DND-41 (cell line): ENCODE results near the gene GPRC5D.

Experiments
- ATAC-seq: fragments of 200-7000 bp; cut with Tn5 transposase; 3 replicates; pipeline ENCODE4 v1.9.1; 2021; ENCODE audit warnings: low read depth; ENCODE audit not compliant: insufficient read depth
- DNase-seq: peaks from one replicate; pipeline ENCODE4 v3.0.0-alpha.2; 2020
- H2AFZ ChIP-seq: 2 replicates; pipeline ENCODE4 v1.6.0; 2012; ENCODE audit warnings: low read depth, low read length
- H3K27ac ChIP-seq: 2 replicates; pipeline ENCODE4 v1.5.1; 2012; ENCODE audit warnings: low read length, inconsistent platforms
- H3K27me3 ChIP-seq: fragments of 200-600 bp; sonication (generic); 2 replicates; pipeline ENCODE4 v1.6.0; 2012; ENCODE audit warnings: low read length, mild to moderate bottlenecking, inconsistent platforms; ENCODE audit not compliant: insufficient read depth, poor library complexity
- H3K36me3 ChIP-seq: 2 replicates; pipeline ENCODE4 v1.5.1; 2012; ENCODE audit warnings: low read length, inconsistent platforms; ENCODE audit not compliant: insufficient read depth
- H3K4me1 ChIP-seq: 2 replicates; pipeline ENCODE4 v1.5.1; 2012; ENCODE audit warnings: mild to moderate bottlenecking, low read length; ENCODE audit not compliant: insufficient read depth
- H3K4me2 ChIP-seq: 2 replicates; pipeline ENCODE4 v1.6.0; 2012; ENCODE audit warnings: mild to moderate bottlenecking, moderate library complexity, low read length, inconsistent platforms; ENCODE audit not compliant: insufficient read depth
- H3K4me3 ChIP-seq, 2 experiments: fragments of 200-600 bp in 1 of 2; shearing (Covaris generic) in 1 of 2; 2 replicates each; pipeline ENCODE4 v1.5.1; 2012 to 2016; ENCODE audit warnings: inconsistent platforms in 2 of 2, low read length in 2 of 2, mild to moderate bottlenecking in 2 of 2, low read depth in 1 of 2, moderate library complexity in 1 of 2
- H3K79me2 ChIP-seq: 2 replicates; pipeline ENCODE4 v1.6.0; 2012; ENCODE audit warnings: low read length, inconsistent platforms; ENCODE audit not compliant: insufficient read depth
- H3K9ac ChIP-seq: 2 replicates; pipeline ENCODE4 v1.6.0; 2012; ENCODE audit warnings: low read depth, mild to moderate bottlenecking, inconsistent platforms, low read length, moderate library complexity
- H3K9me3 ChIP-seq: 2 replicates; pipeline ENCODE4 v1.5.1; 2012; ENCODE audit warnings: low read length, moderate library complexity, mild to moderate bottlenecking, inconsistent platforms; ENCODE audit not compliant: insufficient read depth, severe bottlenecking
- H4K20me1 ChIP-seq: 2 replicates; pipeline ENCODE4 v1.6.0; 2012; ENCODE audit warnings: low read length; ENCODE audit not compliant: insufficient read depth
- CTCF ChIP-seq: IDR thresholded peaks from 2 replicates; pipeline ENCODE4 v1.5.1; 2012; ENCODE audit warnings: borderline replicate concordance, low read length, moderate library complexity, mild to moderate bottlenecking; ENCODE audit not compliant: poor library complexity, severe bottlenecking; ENCODE audit errors: extremely low read depth
- EZH2 ChIP-seq: IDR thresholded peaks from 3 replicates; pipeline ENCODE4 v1.6.1; 2012; ENCODE audit warnings: borderline replicate concordance, low read depth, mild to moderate bottlenecking, moderate library complexity, low read length, inconsistent platforms; ENCODE audit not compliant: severe bottlenecking

The GPRC5D gene

GRCh38 chr12:12946686-12947355, 5.1 kb downstream of the GPRC5D start:
- ATAC-seq (no peak), DNase-seq (no peak)
- Histone ChIP-seq H3K4me3 (no peak overlapping the region), H3K4me1 (no peaks in the 10 kb centered on the region), H3K79me2 (no peaks in the 10 kb centered on the region), H4K20me1 (no peaks in the 10 kb centered on the region), H3K9ac (no peak overlapping the region), H2AFZ (no peak overlapping the region), H3K36me3 (no peaks in the 10 kb centered on the region), H3K27ac (no peak overlapping the region), H3K9me3 (no peaks in the 10 kb centered on the region), H3K27me3 (no peaks in the 10 kb centered on the region), H3K4me2 (no peak overlapping the region)
- TF ChIP-seq CTCF (no peak), EZH2 (no peak)

- H3K4me2 ChIP-seq = no peak overlapping the region
- TF ChIP-seq EZH2 = no peak
- TF ChIP-seq CTCF = no peak
- H2AFZ ChIP-seq = no peak overlapping the region
These were observed 6.4 kb downstream of the GPRC5D start for GRCh38 chr12:12945591-12945990.

GRCh38 chr12:12943586-12944260, 8.2 kb downstream of the GPRC5D start:
- Histone ChIP-seq H3K36me3 (no peaks in the 10 kb centered on the region), H3K9ac (no peak overlapping the region), H3K4me2 (no peak overlapping the region), H3K27me3 (peaks cover 6% of the 10 kb centered on the region), H2AFZ (no peak overlapping the region), H3K4me1 (no peaks in the 10 kb centered on the region), H4K20me1 (no peaks in the 10 kb centered on the region), H3K9me3 (no peaks in the 10 kb centered on the region), H3K27ac (no peak overlapping the region), H3K4me3 (no peak overlapping the region), H3K79me2 (no peaks in the 10 kb centered on the region)
- DNase-seq (no peak), ATAC-seq (no peak)
- TF ChIP-seq CTCF (no peak), EZH2 (no peak)

More at GRCh38 chr12:12945591-12945990, 6.4 kb downstream of the GPRC5D start:
- ATAC-seq (no peak), DNase-seq (no peak)
- H3K4me1 ChIP-seq = no peaks in the 10 kb centered on the region
- H3K27me3 ChIP-seq = no peaks in the 10 kb centered on the region
- no peak overlapping the region for H3K4me3 ChIP-seq
- no peak overlapping the region for H3K27ac ChIP-seq
- no peaks in the 10 kb centered on the region for H3K79me2 ChIP-seq
- no peaks in the 10 kb centered on the region for H3K36me3 ChIP-seq
- no peaks in the 10 kb centered on the region for H4K20me1 ChIP-seq
- no peaks in the 10 kb centered on the region for H3K9me3 ChIP-seq
- H3K9ac ChIP-seq = no peak overlapping the region
